Endometrial microvascular endothelial cells (primary cell): ENCODE data around the gene CMKLR1. TPM values are rescaled to one million over a fixed set of nuclear protein-coding genes. Genes with fewer than 3 reads are reported as not detected.

Experiments used
- in situ Hi-C: cut with HindIII; loops from 2 replicates; pipeline ENCODE4 v1.10.0; 2017; ENCODE audit warnings: low sequenced_read_pairs, low pct_unique_long_range_greater_than_20kb; ENCODE audit errors: inconsistent ontology term
- total RNA-seq: library from RNA; depleted of rRNA; stranded (reverse); fragments of >200 nt; gene quantifications from one replicate; pipeline ENCODE4 v1.2.3, GENCODE V29; 2015; ENCODE audit errors: inconsistent ontology term

Gene CMKLR1
- total RNA-seq = not detected

DNA sequence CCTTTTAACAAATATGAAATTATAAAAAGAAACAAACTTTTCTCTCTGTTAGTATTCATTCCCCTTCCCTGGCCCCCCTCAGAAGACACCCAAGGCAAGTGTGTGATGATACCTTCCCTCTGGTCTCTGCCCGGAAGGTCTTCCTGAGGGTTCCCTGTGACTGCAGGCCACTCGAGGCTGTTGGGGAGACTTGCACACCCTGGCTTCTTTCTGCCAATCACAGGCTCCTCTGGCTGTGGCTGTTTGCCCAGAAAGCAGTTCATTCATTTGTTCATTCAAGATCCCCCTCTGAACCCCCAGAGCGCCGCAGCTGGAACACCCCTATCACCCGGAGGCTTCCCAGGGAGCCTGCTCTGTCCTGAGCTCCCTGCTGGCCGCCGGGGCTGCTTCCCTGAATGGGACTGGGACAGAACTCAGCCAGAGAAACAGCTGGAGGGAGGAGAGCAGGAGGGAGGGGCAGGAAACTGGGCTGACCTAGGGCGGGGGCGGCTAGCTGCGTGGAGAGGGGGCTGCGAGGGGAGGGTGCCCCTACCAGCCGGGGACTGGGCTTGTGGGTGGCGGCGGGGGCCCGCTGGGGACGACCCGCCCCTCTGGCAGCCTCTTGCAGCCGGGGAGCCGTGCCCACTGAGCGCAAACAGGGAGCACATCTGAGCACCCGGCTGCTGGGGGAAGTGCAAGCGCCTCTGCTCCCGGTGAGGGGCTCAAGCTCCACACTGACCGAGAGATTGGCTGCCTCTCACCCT, at the start of gene CMKLR1:
Gene CMKLR1, minus strand, starts transcription at position 397 of the 743 bp plus-strand sequence. CDS start 45,720 bp downstream, outside the sequence.
- in situ Hi-C loops = no loop called here

DNA sequence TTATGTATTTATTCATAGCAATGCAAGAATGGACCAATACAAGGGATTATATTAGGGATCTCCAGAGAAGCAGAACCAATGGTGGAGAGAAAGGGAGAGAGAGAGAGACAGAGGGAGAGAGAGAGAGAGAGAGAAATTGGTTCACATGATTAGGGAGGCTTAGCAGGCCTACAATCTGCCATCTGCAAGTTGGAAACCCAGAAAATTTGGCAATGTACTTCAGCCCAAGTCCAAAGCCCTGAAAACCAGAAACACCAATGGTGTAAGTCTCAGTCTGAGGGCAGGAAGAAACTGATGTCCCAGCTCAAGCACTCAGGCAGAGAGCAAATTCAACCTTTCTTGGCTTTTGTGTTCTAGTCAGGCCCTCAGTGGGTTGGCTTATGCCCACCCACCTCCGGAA, 48.7 kb upstream of the CMKLR1 start:
- in situ Hi-C loops = no loop called here

DNA sequence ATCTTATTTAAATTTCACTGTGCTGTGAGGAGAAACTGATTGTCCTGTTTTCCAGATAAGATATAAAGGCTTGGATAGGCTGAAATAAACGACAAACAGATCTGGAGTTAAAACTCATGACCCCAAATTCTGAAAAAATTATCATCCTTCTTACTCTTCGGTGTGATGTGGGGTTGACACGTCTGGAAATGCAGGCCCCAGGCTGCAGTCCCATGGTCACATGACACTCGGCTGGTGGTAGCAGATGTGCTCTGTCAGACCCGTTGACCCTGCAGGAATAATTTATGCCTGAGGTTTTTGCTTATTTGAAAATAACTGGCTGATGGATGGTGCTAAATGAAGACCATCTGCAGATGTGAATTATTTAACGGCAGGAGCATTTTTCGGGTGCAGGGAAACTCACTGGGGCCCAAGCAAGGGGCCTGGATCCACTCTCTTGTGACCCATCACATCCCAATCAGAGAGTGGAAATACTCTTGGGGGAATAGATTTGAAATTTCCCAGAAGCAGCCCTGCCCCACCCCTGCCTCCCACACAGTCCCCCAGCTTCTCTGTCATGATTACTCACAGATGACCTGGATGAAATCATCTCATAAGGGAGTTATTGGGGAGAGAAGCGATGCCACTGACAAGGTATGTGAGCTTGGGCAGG, 47.7 kb upstream of the CMKLR1 start:
- in situ Hi-C loops = no loop called here

DNA sequence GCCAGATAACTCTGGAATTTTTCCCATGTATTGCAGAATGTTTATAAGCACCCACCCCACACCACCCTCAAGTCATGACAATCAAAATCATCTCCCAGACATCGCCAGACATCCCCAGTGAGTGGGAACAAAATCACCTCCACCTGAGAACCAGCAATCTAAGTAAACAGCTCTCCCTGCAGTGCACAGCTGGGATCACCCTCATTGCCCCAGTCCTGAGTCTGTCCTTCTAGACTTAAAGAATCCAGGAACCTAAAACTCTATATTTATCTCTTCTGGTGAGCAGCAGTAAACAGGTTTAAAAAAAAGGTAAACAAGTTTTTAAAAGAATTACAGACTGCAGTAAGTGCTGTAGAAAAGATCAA, 43.3 kb upstream of the CMKLR1 start:
- in situ Hi-C loops = no loop called here

- in situ Hi-C loops = no loop called here
These were observed 42.8 kb upstream of the CMKLR1 start for GRCh38 chr12:108381787-108382436.

GRCh38 chr12:108380382-108380781, 41.3 kb upstream of the CMKLR1 start:
- in situ Hi-C loops = no loop called here

DNA sequence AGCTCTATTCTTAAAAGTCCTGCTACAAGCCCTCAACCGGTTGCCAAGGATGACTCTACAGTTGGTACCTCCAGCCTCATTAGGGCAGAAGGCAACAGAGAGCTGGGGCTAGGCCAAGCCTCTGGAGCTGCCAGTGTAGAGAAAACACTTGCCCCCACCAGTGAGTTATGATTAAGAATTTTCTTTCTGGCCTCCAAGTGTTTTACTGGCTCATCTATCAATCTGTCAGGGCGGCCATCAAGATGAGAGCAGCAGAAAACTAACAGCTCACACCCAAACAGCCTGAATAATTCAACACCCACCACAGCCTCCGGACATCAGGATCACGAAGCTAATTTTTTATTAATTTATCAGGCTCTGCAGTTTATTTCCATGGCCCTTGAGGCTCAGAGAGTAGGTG, 40.7 kb upstream of the CMKLR1 start:
- in situ Hi-C loops = no loop called here

DNA sequence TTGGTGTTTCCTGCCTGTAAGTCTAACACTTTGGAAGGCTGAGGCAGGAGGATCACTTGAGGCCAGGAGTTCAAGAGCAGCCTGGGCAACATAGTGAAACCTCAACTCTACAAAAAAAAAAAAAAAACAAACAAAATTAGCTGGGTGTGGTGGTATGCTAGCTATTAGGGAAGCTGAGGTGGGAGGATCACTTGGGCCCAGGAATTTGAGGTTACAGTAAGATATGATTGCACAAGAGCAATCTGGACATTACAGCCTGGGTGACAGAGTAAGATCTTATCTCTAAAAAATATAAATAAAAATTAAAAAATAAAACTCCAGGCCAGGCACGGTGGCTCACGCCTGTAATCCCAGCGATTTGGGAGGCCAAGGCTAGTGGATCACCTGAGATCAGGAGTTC, 39.8 kb upstream of the CMKLR1 start:
- in situ Hi-C loops = no loop called here

- in situ Hi-C loops = no loop called here
These were observed 38.1 kb upstream of the CMKLR1 start for GRCh38 chr12:108377260-108377659.

DNA sequence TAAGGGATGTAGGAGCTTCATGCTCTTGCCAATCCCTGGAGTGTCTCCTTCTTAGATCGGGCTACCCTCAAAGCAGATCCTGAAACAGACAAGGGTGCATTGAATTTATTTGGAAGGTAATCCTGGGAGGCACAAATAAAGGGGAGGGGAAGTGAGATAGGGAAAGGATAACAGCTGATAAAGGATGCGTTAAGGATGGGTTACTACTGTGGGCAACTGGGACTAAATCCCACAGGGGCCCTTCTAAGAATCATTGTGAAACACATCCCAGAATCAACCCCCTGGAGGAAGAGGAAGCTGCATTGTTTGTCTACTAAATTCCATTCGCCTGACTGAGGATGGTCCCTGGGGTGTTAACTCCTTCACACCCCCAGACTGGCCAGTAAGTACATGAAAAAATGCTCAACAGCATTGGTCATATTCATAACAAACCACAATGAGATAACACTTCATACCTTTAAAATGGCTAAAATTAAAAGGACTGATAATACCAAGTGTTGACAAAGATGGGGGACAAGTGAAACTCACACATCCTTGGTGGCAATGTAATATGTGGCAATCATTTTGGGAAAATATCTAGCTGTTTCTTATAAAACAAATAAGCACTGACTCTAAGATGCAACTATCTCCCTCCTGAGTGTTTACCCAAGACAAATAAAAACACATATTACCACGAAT, 37.0 kb upstream of the CMKLR1 start:
- in situ Hi-C loops = no loop called here

GRCh38 chr12:108374596-108375320, 35.6 kb upstream of the CMKLR1 start:
- in situ Hi-C loops = no loop called here

GRCh38 chr12:108373111-108373510, 34.0 kb upstream of the CMKLR1 start:
- in situ Hi-C loops = no loop called here

DNA sequence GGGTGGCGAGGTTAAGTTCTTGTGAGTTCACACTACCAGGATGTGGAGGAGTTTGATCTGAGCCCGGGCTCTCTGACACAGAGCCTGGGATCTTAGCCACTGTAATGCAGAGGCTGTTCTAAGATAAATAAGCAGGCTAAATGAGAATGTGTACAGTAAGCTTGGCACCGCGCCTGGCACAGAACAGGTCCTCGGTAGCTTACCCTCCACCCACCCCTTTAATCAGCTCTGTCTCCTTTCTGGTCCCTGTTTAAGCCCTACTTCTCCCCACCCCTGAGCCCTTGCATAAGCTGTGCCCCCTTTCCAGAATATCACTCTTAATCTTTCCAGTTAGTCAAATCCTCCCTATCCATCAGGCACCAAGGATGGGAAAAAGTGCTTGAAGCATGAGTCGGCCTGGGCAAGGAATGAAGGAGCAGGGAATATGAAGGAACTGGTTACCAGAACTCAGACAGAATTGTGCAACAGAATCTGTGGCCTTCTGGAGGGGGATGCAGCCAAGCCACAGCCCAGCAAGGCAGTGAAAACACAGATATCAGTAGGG, 32.8 kb upstream of the CMKLR1 start:
- in situ Hi-C loops = no loop called here

- in situ Hi-C loops = no loop called here
These were observed 31.3 kb upstream of the CMKLR1 start for GRCh38 chr12:108370415-108370814.

DNA sequence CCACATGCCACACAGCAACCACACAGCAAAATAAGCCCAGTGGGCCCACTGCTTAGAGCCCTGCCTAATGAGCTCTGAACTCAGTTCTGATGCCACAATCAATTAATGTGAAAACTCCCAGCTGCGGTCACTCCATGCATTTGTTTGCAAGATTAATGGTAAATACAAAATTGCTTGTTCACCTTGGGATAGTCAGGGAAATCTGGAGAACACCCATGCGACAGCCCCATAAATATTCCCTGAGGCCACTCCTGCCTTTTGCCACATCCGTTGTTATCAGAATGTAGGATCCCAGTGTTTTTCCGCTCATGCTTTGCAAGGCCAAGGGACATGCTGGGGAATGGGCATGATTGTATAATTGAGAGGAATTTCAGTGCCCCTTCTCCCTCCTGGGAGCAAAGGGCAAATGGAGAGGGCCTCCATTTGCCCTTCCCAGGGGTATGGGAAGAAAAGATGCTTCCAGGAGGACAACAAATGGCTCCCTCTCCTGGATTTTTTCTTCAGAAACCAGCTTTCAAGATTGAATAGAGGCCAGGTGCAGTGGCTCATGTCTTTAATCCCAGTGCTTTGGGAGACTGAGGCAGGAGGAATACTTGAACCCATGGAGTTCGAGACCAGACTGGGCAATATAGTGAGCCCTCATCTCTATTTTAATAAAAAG, 30.8 kb upstream of the CMKLR1 start:
- in situ Hi-C loops = no loop called here

GRCh38 chr12:108368089-108368488, 29.0 kb upstream of the CMKLR1 start:
- in situ Hi-C loops = no loop called here

DNA sequence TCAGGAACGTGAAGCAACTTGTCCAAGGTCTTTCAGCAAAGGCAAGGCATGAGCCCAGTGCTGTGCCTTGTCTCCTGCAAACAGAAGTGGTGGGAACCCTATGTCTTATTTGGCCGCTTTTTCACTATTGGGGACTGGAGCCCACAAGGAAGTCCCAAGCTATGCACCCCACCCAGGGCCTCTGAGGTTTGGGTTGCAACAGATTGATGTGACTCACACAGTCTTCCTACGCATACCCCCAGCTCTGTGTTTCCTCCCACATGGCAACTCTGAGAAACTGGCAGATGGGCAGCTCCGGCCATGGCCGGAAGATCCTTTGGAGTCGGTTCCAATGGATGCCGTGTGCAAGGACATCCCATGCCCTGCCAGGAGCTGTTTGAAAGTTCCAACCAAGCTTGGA, 28.3 kb upstream of the CMKLR1 start:
- in situ Hi-C loops = no loop called here

GRCh38 chr12:108365324-108365723, 26.2 kb upstream of the CMKLR1 start:
- in situ Hi-C loops = no loop called here
